Gastroesophageal sphincter (tissue), 4 donors: ENCODE results near the gene ZNF451. TPM values are rescaled to one million over a fixed set of nuclear protein-coding genes. Genes with fewer than 3 reads are reported as not detected.

Experiments
- ATAC-seq: fragments of 150-250 bp; one replicate; pipeline ENCODE4 v1.9.1; 2016; ENCODE audit warnings: mild to moderate bottlenecking, moderate library complexity
- H3K27ac ChIP-seq, 4 donors: fragments of 200-600 bp; sonication (generic) in 3 of 4; 1 replicate in 3 of 4; 2 replicates in 1 of 4; pipeline ENCODE4 v1.5.1; 2016 to 2019
- H3K27me3 ChIP-seq: fragments of 200-600 bp; sonication (generic); one replicate; pipeline ENCODE4 v1.5.1; 2019
- H3K36me3 ChIP-seq, 2 donors: fragments of 200-600 bp; sonication (generic); one replicate each; pipeline ENCODE4 v1.5.1; 2019; ENCODE audit warnings: control low read depth in 1 of 2
- H3K4me1 ChIP-seq, 3 donors: fragments of 200-600 bp; sonication (generic); 1 replicate in 2 of 3; 2 replicates in 1 of 3; pipeline ENCODE4 v1.5.1; 2016 to 2019; ENCODE audit warnings: control low read depth in 2 of 3
- H3K4me3 ChIP-seq, 2 donors: fragments of 200-600 bp; sonication (generic); one replicate each; pipeline ENCODE4 v1.5.1; 2019; ENCODE audit warnings: mild to moderate bottlenecking in 1 of 2, moderate library complexity in 1 of 2
- H3K9me3 ChIP-seq, 3 donors: fragments of 200-600 bp; sonication (generic); one replicate each; pipeline ENCODE4 v1.5.1; 2017 to 2019; ENCODE audit warnings: control low read depth in 2 of 3
- CTCF ChIP-seq, 4 experiments: fragments of 200-600 bp in 2 of 4; fragments of 450-650 bp in 2 of 4; sonication (generic) in 1 of 4; IDR thresholded peaks; one replicate each; pipeline ENCODE4 v1.5.1; 2017 to 2019; ENCODE audit warnings: antibody characterized with exemption in 4 of 4, mild to moderate bottlenecking in 2 of 4, moderate library complexity in 2 of 4
- EP300 ChIP-seq: sonication (generic); formaldehyde crosslinking; IDR thresholded peaks from one replicate; pipeline ENCODE4 v1.6.1; 2017; ENCODE audit warnings: antibody characterized with exemption, mild to moderate bottlenecking
- POLR2A ChIP-seq, 2 donors: fragments of 450-650 bp; IDR thresholded peaks; one replicate each; pipeline ENCODE4 v1.6.1; 2017; ENCODE audit warnings: antibody characterized with exemption in 2 of 2, mild to moderate bottlenecking in 2 of 2, moderate library complexity in 1 of 2
- POLR2AphosphoS5 ChIP-seq: sonication (generic); formaldehyde crosslinking; IDR thresholded peaks from one replicate; pipeline ENCODE4 v1.6.1; 2017; ENCODE audit warnings: antibody characterized with exemption
- WGBS, 2 donors: methylation state at CpG; one replicate each; pipeline ENCODE4 v1.1.5; 2018; ENCODE audit warnings: low coverage in 1 of 2; 5-methylcytosine and 5-hydroxymethylcytosine counted together
- total RNA-seq, 4 donors: library from RNA; depleted of rRNA; stranded (reverse); fragments of >200 nt; gene quantifications; one replicate each; pipeline ENCODE4 v1.1.0, GENCODE V29; 2016

Gene ZNF451
- total RNA-seq, 4 donors from 2014 or later: 28.7 to 66.5 (median 39.8) TPM

- H3K9me3 ChIP-seq: no peaks in the 10 kb centered on the region
- TF ChIP-seq POLR2A (IDR thresholded peaks at IDR 0.05): no peak
- TF ChIP-seq CTCF (IDR thresholded peaks at IDR 0.05): no peak
- TF ChIP-seq POLR2AphosphoS5: no peak
- TF ChIP-seq EP300: no peak
- H3K4me1 ChIP-seq: peaks cover 0 to 14% (median 0%) of the 10 kb centered on the region in 3 donors
- no peak overlapping the region for H3K27ac ChIP-seq
- H3K4me3 ChIP-seq: no peak overlapping the region
- ATAC-seq: no peak
- H3K27me3 ChIP-seq: no peaks in the 10 kb centered on the region
- H3K36me3 ChIP-seq: peaks cover 0 to 43% of the 10 kb centered on the region in 2 donors
- 89 to 91% methylated on average over 1 of the region's 1 CpG for WGBS, 2 donors
Observed at GRCh38 chr6:57134954-57135353, 45.0 kb downstream of the ZNF451 start.

GRCh38 chr6:57135885-57136284, 45.9 kb downstream of the ZNF451 start:
- no peaks in the 10 kb centered on the region for H3K9me3 ChIP-seq
- peaks cover 0 to 43% of the 10 kb centered on the region in 2 donors for H3K36me3 ChIP-seq
- H3K4me1 ChIP-seq: peaks cover 0 to 7% (median 0%) of the 10 kb centered on the region in 3 donors
- no peak overlapping the region for H3K27ac ChIP-seq
- no peaks in the 10 kb centered on the region for H3K27me3 ChIP-seq
- WGBS, 2 donors: 30 to 80% methylated on average over 1 of the region's 1 CpG
- ATAC-seq: no peak
- H3K4me3 ChIP-seq: no peak overlapping the region
- TF ChIP-seq CTCF (IDR thresholded peaks at IDR 0.05): no peak
- no peak for TF ChIP-seq POLR2AphosphoS5
- TF ChIP-seq EP300: no peak
- TF ChIP-seq POLR2A (IDR thresholded peaks at IDR 0.05): no peak

GRCh38 chr6:57137350-57137749, 47.4 kb downstream of the ZNF451 start:
- Histone ChIP-seq H3K27ac (no peak overlapping the region), H3K27me3 (no peaks in the 10 kb centered on the region), H3K9me3 (no peaks in the 10 kb centered on the region), H3K36me3 (peaks cover 0 to 57% of the 10 kb centered on the region in 2 donors), H3K4me1 (no peaks in the 10 kb centered on the region), H3K4me3 (no peak overlapping the region)
- WGBS, 2 donors: 72 to 85% methylated on average over 2 of the region's 2 CpGs
- ATAC-seq: no peak
- TF ChIP-seq POLR2A (IDR thresholded peaks at IDR 0.05): no peak
- no peak for TF ChIP-seq POLR2AphosphoS5
- TF ChIP-seq CTCF (IDR thresholded peaks at IDR 0.05): no peak
- no peak for TF ChIP-seq EP300

- no peak for ATAC-seq
- WGBS, 2 donors: 92 to 94% methylated on average over 4 to 11 of the region's 11 CpGs
- Histone ChIP-seq H3K4me3 (no peak overlapping the region), H3K4me1 (no peaks in the 10 kb centered on the region), H3K27ac (no peak overlapping the region), H3K9me3 (no peaks in the 10 kb centered on the region), H3K27me3 (no peaks in the 10 kb centered on the region), H3K36me3 (peaks cover 0 to 63% of the 10 kb centered on the region in 2 donors)
- TF ChIP-seq EP300 (no peak), CTCF (IDR thresholded peaks at IDR 0.05) (no peak), POLR2AphosphoS5 (no peak), POLR2A (IDR thresholded peaks at IDR 0.05) (no peak)
Observed at GRCh38 chr6:57138026-57138425, 48.0 kb downstream of the ZNF451 start.

- no peak for ATAC-seq
- no peaks in the 10 kb centered on the region for H3K27me3 ChIP-seq
- H3K27ac ChIP-seq: no peak overlapping the region
- 89 to 95% methylated on average over 4 of the region's 4 CpGs for WGBS, 2 donors
- H3K36me3 ChIP-seq: peaks cover 0 to 50% of the 10 kb centered on the region in 2 donors
- TF ChIP-seq POLR2AphosphoS5 (no peak), CTCF (IDR thresholded peaks at IDR 0.05) (no peak), POLR2A (IDR thresholded peaks at IDR 0.05) (no peak), EP300 (no peak)
- no peak overlapping the region for H3K4me3 ChIP-seq
- H3K4me1 ChIP-seq: no peaks in the 10 kb centered on the region
- no peaks in the 10 kb centered on the region for H3K9me3 ChIP-seq
Observed at GRCh38 chr6:57141451-57142177, 51.6 kb downstream of the ZNF451 start.
